Heart right ventricle (tissue), 16 donors: ENCODE results near the gene LINGO3. TPM values are rescaled to one million over a fixed set of nuclear protein-coding genes. Genes with fewer than 3 reads are reported as not detected.
A peak's percentile ranks its signal among the peaks of the same experiment; 100 is the strongest.

ENCODE experiments used
- ATAC-seq, 8 donors: fragments of 200-7000 bp; cut with Tn5 transposase; one replicate each; pipeline ENCODE4 v1.9.1; 2020; ENCODE audit warnings: mild to moderate bottlenecking in 8 of 8, moderate library complexity in 8 of 8, moderate number of reproducible peaks in 1 of 8
- DNase-seq, 2 donors: peaks; one replicate each; pipeline ENCODE4 v3.0.0-alpha.2; 2020
- H3K27ac ChIP-seq, 10 donors: fragments of 200-600 bp; sonication (generic) in 2 of 10; one replicate each; pipeline versions ENCODE4 v1.5.0 to v1.8.0; 2020 to 2022; ENCODE audit warnings: mild to moderate bottlenecking in 3 of 10
- H3K27me3 ChIP-seq, 7 donors: fragments of 200-600 bp; one replicate each; pipeline ENCODE4 v1.8.0; 2021 to 2022; ENCODE audit warnings: mild to moderate bottlenecking in 2 of 7
- H3K36me3 ChIP-seq, 9 donors: fragments of 200-600 bp; sonication (generic) in 1 of 9; one replicate each; pipeline versions ENCODE4 v1.5.0 to v1.8.0; 2020 to 2022; ENCODE audit warnings: mild to moderate bottlenecking in 2 of 9
- H3K4me1 ChIP-seq, 9 donors: fragments of 200-600 bp; sonication (generic) in 1 of 9; one replicate each; pipeline versions ENCODE4 v1.5.0 to v1.8.0; 2020 to 2022; ENCODE audit warnings: mild to moderate bottlenecking in 4 of 9
- H3K4me3 ChIP-seq, 10 donors: fragments of 200-600 bp; sonication (generic) in 2 of 10; one replicate each; pipeline versions ENCODE4 v1.5.0 to v1.8.0; 2020 to 2022; ENCODE audit warnings: mild to moderate bottlenecking in 7 of 10, moderate library complexity in 2 of 10
- H3K9me3 ChIP-seq, 11 donors: fragments of 200-600 bp in 10 of 11; sonication (generic) in 2 of 11; one replicate each; pipeline versions ENCODE4 v1.5.0 to v1.8.0; 2013 to 2022; ENCODE audit warnings: mild to moderate bottlenecking in 2 of 11, control low read depth in 1 of 11, moderate library complexity in 1 of 11
- WGBS, 2 donors: extraction: QIAGEN DNeasy Blood & Tissue Kit; methylation state at CpG; one replicate each; pipeline ENCODE4 v1.1.7; 2013; ENCODE audit warnings: inconsistent platforms in 1 of 2; 5-methylcytosine and 5-hydroxymethylcytosine counted together
- intact Hi-C, 10 donors: fragments of 100-400 bp; cut with DNase I; formaldehyde crosslinking; loops; one replicate each; pipeline versions ENCODE4 v1.11.1 to v1.14.2; 2022
- polyA plus RNA-seq, 2 donors: library from polyadenylated mRNA; stranded (reverse); fragments of 200-250 nt; gene quantifications; one replicate each; pipeline ENCODE4 v1.2.3, GENCODE V29; 2013
- total RNA-seq, 10 donors: library from RNA; stranded (reverse); fragmentation: NEBNext Ultra II Directional in 3 of 10; extraction: Animal tissue kit (Norgen Biotek cat#: 25700) in 3 of 10; gene quantifications; one replicate each; pipeline versions ENCODE4 v1.2.1 to v1.2.4, GENCODE V29; 2021 to 2023
- TF ChIP-seq, protein P1 (sequence below), 9 donors: fragments of 200-600 bp; sonication (generic) in 2 of 9; IDR thresholded peaks; one replicate each; pipeline versions ENCODE4 v1.5.0 to v1.8.0; 2021 to 2022; ENCODE audit warnings: antibody characterized with exemption in 9 of 9, mild to moderate bottlenecking in 5 of 9, moderate library complexity in 1 of 9
- donor health status: Arrhythmogenic right ventricular cardiomyopathy.
- donor health status: ischemic (EF 13 %, LVEDD 7.1; RV severe dilation, severe dysfunction).
- donor health status: healthy with polysubstance abuse.
- donor health status: DM: no; HTN: yes; CAD: no.
- donor health status: DM: no; HTN: no; CAD: no.
- donor health status: ischemic (EF 25% LVEDD 6.9; RV normal size, moderate dysfunction).
- donor health status: ischemic (EF 25% LVEDD 5.7; RV mildly dilated, moderate dysfunction).
- donor health status: healthy.
- donor health status: DM: yes; HTN: yes; CAD: no.
- donor health status: Ischemic cardiomyopathy.
- donor health status: ischemic (EF 35%, LVEDD 5.7; RV mildly dilated, moderate dysfunction).
- donor health status: nonischemic (EF 11% LVEDD 7.7; RV severe dilation, severe dysfunction).
- donor health status: DM: yes; HTN: yes; CAD: no.
- donor health status: PGD.
- donor health status: ischemic (EF 29% LVEDD 5.4; RV normal size, mild dysfunction).
- donor health status: nonischemic (EF 23%, LVEDD 6.1; RV moderate dilation, normal function).

The LINGO3 gene
- total and polyA plus RNA-seq, 12 donors = not detected

DNA sequence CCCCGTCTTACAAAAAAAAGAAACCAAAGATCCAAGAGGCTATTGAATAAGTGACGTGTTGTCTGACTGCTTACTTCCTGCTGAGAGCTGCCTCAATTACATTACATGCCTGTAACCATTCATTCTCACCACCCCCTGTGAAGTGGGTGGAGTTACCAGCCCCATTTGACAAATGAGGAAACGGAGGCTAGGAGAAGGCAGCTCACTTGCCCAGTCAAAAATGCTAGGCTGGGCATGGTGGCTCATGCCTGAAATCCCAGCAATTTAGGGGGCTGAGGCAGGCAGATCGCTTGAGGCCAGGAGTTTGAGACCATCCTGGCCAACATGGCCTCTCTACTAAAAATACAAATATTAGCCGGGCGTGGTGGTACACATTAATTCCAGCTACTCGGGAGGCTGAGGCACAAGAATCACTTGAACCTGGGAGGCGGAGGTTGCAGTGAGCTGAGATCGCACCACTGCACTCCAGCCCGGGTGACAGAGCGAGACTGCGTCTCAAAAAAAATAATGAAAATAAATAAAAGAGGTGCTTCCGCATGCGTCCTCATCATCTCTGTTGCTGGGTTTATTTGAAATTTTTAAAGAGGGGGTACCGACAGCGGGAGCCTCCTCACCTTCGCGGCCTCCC is 19.9 kb upstream of the LINGO3 start:
- intact Hi-C loops = no loop called here
- peaks cover 23 to 54% (median 51%) of the 10 kb centered on the region in 9 donors for H3K4me1 ChIP-seq

DNA sequence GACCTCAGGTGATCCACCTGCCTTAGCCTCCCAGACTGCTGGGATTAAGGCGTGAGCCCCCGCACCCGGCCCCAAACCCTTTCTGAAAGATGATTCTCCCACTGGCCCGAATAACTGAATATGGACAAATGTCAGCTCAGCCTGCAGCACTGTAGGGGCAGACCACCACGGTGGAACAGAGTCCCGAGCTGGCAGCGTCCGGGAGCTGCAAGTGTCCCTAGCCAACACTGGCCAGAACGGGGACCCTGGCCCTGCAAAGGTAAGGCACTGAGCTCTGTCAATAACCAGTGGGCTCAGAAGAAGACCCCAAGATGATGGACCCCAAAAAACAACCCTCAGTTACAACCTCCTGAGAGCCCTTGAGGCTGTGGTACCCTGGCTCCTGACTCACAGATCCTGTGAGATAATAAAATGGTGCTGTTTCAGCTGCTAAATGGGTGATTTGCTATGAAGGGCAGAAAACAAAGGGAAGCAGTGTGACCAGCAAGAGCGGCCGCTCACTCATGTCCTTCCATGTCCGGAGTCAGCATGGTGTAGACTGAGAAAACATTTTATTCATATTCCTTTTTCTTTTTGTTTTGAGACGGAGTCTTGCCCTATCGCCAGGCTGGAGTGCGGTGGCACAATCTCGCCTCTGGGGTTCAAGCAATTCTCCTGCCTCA is 18.9 kb upstream of the LINGO3 start:
- no peaks in the 10 kb centered on the region for H3K9me3 ChIP-seq
- peak overlapping the region in 1 of 10 donors; percentile 93 for H3K27ac ChIP-seq
- H3K4me3 ChIP-seq = peak overlapping the region in 3 of 10 donors; percentile 71 to 92 (median 91)
- intact Hi-C loops = no loop called here
- 86 to 87% methylated on average over 16 of the region's 16 CpGs for WGBS, 2 donors
- no peak for DNase-seq
- no peak for ATAC-seq
- TF ChIP-seq, protein P1, sequence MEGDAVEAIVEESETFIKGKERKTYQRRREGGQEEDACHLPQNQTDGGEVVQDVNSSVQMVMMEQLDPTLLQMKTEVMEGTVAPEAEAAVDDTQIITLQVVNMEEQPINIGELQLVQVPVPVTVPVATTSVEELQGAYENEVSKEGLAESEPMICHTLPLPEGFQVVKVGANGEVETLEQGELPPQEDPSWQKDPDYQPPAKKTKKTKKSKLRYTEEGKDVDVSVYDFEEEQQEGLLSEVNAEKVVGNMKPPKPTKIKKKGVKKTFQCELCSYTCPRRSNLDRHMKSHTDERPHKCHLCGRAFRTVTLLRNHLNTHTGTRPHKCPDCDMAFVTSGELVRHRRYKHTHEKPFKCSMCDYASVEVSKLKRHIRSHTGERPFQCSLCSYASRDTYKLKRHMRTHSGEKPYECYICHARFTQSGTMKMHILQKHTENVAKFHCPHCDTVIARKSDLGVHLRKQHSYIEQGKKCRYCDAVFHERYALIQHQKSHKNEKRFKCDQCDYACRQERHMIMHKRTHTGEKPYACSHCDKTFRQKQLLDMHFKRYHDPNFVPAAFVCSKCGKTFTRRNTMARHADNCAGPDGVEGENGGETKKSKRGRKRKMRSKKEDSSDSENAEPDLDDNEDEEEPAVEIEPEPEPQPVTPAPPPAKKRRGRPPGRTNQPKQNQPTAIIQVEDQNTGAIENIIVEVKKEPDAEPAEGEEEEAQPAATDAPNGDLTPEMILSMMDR (IDR thresholded peaks at IDR 0.05) = no peak
- H3K4me1 ChIP-seq = peaks cover 19 to 45% (median 41%) of the 10 kb centered on the region in 9 donors
- peaks cover 0 to 47% (median 0%) of the 10 kb centered on the region in 9 donors for H3K36me3 ChIP-seq
- H3K27me3 ChIP-seq = no peaks in the 10 kb centered on the region

More for the DNA sequence above, 19.9 kb upstream of the LINGO3 start:
- Histone ChIP-seq H3K9me3 (no peaks in the 10 kb centered on the region), H3K36me3 (peaks cover 0 to 37% (median 0%) of the 10 kb centered on the region in 9 donors), H3K27ac (peak overlapping the region in 9 of 10 donors; percentile 79 to 93 (median 85)), H3K27me3 (no peaks in the 10 kb centered on the region), H3K4me3 (peak overlapping the region; percentile 71 to 100 (median 96))
- 1 to 2% methylated on average over 18 of the region's 18 CpGs for WGBS, 2 donors
- DNase-seq (peak in 1 of 2 donors; percentile 10), ATAC-seq (peak in 4 of 8 donors; percentile 13 to 45 (median 36))
- TF ChIP-seq, protein P1 (IDR thresholded peaks at IDR 0.05) = no peak

DNA sequence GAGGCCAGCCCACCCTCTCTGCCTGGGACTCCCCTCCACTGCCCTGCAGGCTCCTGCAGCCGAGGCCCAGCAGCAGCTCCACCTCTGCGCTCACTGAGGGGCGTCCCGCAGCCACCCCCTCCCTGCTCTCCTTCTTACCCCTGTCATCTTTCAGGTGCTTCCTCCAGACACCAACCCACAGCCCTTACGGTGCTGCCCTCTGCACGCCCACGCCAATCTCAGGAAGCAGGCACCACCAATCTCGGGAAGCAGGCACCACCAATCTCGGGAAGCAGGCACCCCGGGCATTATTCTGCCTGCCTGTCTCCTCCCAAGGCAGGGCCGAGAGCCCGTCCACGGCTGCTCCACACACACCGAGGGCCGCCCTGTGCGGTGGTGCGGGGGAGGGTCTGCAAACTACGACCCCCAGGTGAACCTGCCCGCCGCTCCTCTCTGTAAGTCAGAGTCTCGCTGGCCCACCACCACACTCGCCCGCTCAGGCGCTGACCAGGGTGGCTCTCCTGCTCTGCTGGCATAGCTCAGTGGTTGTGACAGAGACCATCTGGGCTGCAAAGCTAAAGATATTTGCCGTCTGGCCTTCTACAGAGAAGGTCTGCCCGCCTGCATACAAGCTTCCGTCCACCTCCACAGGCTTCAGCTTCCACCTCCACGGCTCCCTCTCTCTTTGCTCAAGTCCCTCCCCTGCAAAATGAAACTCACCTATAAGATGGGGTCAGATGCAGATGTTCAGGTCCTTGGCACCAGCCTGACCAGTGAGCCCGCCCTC is 17.5 kb upstream of the LINGO3 start:
- H3K27me3 ChIP-seq = no peaks in the 10 kb centered on the region
- H3K9me3 ChIP-seq = no peaks in the 10 kb centered on the region
- no peak overlapping the region for H3K27ac ChIP-seq
- ATAC-seq (no peak), DNase-seq (no peak)
- peaks cover 0 to 54% (median 0%) of the 10 kb centered on the region in 9 donors for H3K36me3 ChIP-seq
- TF ChIP-seq, protein P1 (IDR thresholded peaks at IDR 0.05) = no peak
- no peak overlapping the region for H3K4me3 ChIP-seq
- intact Hi-C loops = no loop called here
- 79 to 80% methylated on average over 29 of the region's 29 CpGs for WGBS, 2 donors
- peaks cover 14 to 32% (median 31%) of the 10 kb centered on the region in 9 donors for H3K4me1 ChIP-seq

DNA sequence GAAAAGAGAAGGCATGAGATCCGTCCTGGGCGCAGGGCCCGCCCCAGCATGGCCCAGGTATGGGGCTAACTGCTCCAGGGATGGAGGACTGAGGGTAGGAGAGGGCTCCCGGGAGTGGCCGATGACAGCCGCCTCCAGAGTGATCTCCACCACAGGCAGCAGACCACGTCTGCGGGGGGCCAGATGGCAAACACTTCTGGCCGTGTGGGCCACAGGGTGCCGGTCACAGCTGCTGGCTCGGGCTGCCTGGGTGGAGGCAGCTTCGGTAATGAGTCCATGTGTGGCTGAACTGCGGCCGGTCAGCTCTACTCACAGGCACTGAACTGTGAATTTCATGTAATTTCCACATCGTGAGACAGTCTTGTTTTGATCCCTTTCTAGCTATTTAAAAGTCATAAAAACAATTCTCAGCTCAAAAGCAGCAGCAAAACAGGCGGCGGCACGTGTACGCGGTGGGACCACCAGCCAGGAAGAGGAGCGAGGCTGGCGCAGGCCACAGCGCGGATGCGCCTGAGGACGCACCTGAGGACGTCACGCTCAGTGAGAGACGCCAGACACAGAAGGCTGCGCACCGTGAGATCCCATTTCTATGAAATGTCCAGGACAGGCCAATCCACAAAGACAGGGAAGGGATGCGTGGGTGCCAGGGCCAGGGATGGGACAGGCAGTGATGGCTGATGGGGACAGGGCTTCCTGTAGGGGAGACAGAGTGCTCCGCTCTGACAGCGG is 16.4 kb upstream of the LINGO3 start:
- Histone ChIP-seq H3K4me3 (no peak overlapping the region), H3K27ac (no peak overlapping the region), H3K36me3 (peaks cover 0 to 54% (median 0%) of the 10 kb centered on the region in 9 donors), H3K4me1 (peaks cover 8 to 26% (median 21%) of the 10 kb centered on the region in 9 donors), H3K27me3 (no peaks in the 10 kb centered on the region), H3K9me3 (no peaks in the 10 kb centered on the region)
- 87 to 88% methylated on average over 34 of the region's 34 CpGs for WGBS, 2 donors
- intact Hi-C loops = no loop called here
- TF ChIP-seq, protein P1 (IDR thresholded peaks at IDR 0.05) = no peak
- no peak for ATAC-seq
- DNase-seq = no peak
